GM12801 (cell line): ENCODE measurements around the gene GNG7.

Source experiments
- TF ChIP-seq, protein P1 (sequence below): IDR thresholded peaks from one replicate; pipeline ENCODE4 v1.5.1; 2011; ENCODE audit warnings: control low read depth; ENCODE audit not compliant: insufficient read length; ENCODE audit errors: extremely low read depth

GNG7 gene

DNA sequence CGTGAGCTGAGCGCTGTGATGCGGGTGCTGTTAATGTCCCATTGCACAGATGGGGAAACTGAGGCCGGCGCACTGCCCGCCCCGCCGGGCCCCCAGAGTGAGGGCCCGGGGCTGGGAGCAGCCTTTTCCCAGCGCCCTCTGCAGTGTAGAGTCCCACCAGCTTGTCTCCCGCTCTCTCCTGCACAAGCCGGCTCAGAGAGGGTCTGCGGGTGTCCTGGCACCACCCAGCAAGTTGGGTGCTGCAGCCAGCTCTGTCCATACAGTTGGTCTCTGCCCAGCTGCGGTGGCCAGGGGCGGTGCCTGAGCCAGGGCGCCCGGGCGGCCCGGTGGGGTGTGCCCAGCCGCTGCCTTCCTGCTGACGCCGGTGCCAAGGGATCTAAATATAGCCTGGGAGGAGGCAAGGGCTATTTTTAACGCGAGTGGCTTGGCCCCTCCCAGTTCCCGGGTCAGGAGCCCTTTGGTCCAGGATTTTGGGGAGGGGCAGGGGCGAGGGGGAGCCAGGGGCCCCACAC, 207.3 kb downstream of the GNG7 start:
- TF ChIP-seq, protein P1, sequence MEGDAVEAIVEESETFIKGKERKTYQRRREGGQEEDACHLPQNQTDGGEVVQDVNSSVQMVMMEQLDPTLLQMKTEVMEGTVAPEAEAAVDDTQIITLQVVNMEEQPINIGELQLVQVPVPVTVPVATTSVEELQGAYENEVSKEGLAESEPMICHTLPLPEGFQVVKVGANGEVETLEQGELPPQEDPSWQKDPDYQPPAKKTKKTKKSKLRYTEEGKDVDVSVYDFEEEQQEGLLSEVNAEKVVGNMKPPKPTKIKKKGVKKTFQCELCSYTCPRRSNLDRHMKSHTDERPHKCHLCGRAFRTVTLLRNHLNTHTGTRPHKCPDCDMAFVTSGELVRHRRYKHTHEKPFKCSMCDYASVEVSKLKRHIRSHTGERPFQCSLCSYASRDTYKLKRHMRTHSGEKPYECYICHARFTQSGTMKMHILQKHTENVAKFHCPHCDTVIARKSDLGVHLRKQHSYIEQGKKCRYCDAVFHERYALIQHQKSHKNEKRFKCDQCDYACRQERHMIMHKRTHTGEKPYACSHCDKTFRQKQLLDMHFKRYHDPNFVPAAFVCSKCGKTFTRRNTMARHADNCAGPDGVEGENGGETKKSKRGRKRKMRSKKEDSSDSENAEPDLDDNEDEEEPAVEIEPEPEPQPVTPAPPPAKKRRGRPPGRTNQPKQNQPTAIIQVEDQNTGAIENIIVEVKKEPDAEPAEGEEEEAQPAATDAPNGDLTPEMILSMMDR, result no peak

DNA sequence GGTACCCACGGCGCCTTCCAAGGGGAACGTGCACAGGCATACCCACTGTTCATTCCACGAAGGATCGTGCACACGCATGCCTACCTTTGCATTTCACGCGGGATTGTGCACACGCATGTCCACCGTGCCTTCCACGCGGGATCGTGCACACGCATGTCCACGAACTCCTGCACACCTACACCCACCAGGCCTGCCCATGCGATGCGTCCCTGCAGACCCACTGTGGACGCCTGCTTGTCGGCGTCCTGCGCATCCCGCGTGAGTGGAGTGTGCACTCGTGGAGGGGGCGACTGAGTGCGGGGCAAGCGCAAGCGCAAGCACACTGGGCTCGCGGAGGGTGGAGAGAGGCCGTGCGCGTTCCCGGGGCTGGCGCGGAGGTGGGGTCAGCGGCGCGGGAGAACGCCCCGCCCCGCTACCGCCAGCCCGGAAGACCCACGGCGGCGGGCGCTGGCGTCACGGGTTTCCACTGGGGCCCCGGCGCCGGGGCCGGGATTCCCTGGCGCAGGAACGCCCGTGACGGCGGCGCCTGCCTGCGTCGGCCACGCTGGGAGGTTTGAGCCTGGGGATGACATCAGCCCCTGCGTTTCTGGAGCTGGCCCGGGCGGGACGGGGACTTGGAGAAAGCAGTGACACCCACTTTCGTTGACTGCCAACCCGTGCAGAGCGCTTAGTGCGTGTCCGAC, 207.9 kb downstream of the GNG7 start:
- TF ChIP-seq, protein P1, result no peak

- TF ChIP-seq, protein P1, result no peak
These were observed 208.4 kb downstream of the GNG7 start for GRCh38 chr19:2494084-2494446.

- TF ChIP-seq, protein P1, result no peak
These were observed 209.6 kb downstream of the GNG7 start for GRCh38 chr19:2492870-2493269.

GRCh38 chr19:2491130-2491801, 211.2 kb downstream of the GNG7 start:
- TF ChIP-seq, protein P1, result no peak

DNA sequence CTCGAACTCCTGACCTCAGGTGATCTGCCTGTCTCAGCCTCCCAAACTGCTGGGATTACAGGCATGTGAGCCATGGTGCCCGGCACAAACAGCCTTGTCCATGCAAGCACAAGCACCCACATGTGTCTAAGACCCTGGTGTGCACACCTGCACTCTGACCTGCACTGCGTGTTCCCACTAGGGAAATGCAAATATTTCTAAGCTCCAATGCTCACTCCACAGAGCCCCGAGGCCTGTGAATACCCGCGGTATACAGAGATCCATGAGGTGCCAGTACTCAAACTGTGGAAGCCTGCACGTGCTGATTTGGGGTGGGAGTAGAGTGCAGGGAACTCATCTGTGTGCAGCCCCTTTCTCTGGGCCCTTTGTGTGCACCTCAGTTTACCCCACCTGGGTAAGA, 211.8 kb downstream of the GNG7 start:
- TF ChIP-seq, protein P1, result no peak

DNA sequence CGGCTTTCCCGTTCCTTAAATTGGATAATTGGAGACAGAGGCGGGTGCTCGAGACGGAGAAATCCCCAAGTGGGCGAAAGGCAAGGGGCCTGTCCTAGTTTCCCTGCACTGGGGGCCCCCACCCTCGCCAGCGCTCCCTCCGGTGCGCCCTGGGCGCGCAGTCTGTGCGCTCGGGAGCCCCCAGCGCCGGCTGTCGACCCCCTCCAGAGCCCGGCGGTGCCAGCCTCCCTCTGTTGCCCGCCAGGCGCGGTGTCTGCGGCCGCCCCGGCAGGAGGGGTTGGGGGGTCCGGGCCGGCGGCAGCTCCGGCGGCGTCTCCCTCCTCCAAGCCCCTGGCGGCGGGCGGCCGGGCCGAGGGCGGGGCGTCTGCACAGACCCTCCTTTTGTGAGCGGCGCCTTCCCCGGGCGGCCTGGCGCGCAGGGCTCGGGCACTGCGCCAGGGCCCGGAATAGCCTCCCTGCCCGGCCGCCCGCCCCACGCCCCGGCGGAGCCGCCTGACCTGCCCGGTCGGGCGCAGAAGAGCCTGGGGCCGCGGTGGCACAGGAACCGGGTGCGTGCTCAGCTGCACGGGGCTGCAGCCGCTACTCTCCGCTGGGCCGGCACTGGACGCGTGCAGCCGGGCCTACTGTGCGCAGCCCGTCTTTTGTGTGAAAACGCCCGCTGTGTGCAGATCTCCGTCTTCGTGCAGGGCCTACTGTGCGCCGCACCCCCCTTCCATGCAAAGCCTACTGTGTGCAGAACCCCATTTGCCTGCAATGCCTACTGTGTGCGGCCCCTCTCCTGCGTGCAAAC, 213.4 kb downstream of the GNG7 start:
- TF ChIP-seq, protein P1, result no peak
